Thoracic aorta (tissue), 2 donors: Measurements from ENCODE around the gene BANP. TPM values are rescaled to one million over a fixed set of nuclear protein-coding genes. Genes with fewer than 3 reads are reported as not detected.
"Not testable (repeated sequence)": the region's sequence is repeated elsewhere in the genome, so short reads cannot be mapped to it uniquely, and the experiment has no call there.

ENCODE experiments used
- ATAC-seq: fragments of 150-250 bp; one replicate; pipeline ENCODE4 v1.8.0; 2017; ENCODE audit warnings: low read depth; ENCODE audit not compliant: insufficient number of reproducible peaks, low FRiP score
- DNase-seq: peaks from one replicate; pipeline ENCODE4 v3.0.0-alpha.2; 2020; ENCODE audit warnings: low spot score
- H3K27ac ChIP-seq, 2 donors: fragments of 200-600 bp; sonication (generic); 1 replicate in 1 of 2; 2 replicates in 1 of 2; pipeline ENCODE4 v1.5.1; 2016; ENCODE audit warnings: mild to moderate bottlenecking in 2 of 2, moderate library complexity in 2 of 2
- H3K27me3 ChIP-seq: fragments of 200-600 bp; sonication (generic); replicated peaks from 2 replicates; pipeline ENCODE4 v1.6.0; 2016; ENCODE audit warnings: mild to moderate bottlenecking; ENCODE audit not compliant: insufficient read depth
- H3K36me3 ChIP-seq: fragments of 200-600 bp; sonication (generic); one replicate; pipeline ENCODE4 v1.5.1; 2016
- H3K4me1 ChIP-seq, 2 donors: fragments of 200-600 bp; sonication (generic); 1 replicate in 1 of 2; 2 replicates in 1 of 2; pipeline versions ENCODE4 v1.5.1 to v1.6.0; 2016; ENCODE audit warnings: low read depth in 2 of 2, mild to moderate bottlenecking in 1 of 2; ENCODE audit not compliant: control insufficient read depth in 1 of 2
- H3K4me3 ChIP-seq: fragments of 200-600 bp; sonication (generic); 2 replicates; pipeline ENCODE4 v1.5.1; 2016; ENCODE audit warnings: mild to moderate bottlenecking
- H3K9me3 ChIP-seq: fragments of 200-600 bp; sonication (generic); 2 replicates; pipeline ENCODE4 v1.5.1; 2016
- total RNA-seq, 2 donors: library from RNA; depleted of rRNA; stranded (reverse); fragments of >200 nt; gene quantifications; one replicate each; pipeline versions ENCODE4 v1.1.0 to v1.2.3, GENCODE V29; 2016
- TF ChIP-seq, protein P1 (sequence below): fragments of 200-600 bp; sonication (generic); IDR thresholded peaks from one replicate; pipeline ENCODE4 v1.5.1; 2019; ENCODE audit warnings: antibody characterized with exemption

Gene BANP
- total RNA-seq, 2 donors from 2014 or later = 18.6 to 21.8 TPM

DNA sequence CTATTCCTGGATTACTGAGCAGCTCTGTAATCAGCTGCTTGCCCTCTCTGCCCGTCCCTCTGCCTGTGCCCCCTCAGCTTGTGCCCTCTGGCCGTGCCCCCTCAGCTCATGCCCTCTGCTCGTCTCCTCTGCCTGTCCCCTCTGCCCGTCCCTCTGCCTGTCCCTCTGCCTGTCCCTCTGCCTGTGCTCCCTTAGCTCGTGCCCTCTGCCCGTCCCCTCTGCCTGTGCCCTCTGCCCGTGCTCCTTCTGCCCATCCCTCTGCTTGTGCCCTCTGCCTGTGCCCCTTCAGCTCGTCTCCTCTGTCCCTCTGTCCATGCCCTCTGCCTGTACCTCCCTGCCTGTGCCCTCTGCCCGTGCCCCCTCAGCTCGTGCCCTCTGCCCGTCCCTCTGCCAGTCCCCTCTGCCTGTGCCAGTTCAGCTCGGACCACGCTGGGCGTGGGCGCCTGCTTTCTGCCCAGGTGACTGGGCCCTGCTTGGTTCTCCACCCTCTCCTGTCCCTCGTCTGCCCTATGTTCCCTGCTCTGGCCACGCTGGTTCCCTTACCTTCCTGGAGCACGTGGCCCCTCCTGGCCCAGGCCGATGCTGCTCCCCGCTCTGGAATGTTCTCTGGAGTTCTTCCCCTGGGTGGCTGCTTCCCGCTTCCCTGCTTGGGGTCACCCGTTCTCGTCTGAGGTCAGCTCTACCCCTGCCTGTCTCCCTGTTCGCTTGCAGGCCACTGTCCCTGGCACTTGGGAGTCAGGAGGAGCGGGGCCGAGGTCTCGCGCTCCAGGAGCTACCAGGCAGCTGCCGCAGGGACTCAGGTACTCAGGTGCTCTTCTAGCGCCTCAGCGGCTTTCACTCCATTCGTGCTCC lies 63.9 kb downstream of the BANP start:
- Histone ChIP-seq H3K27ac (no peak overlapping the region), H3K4me3 (no peak overlapping the region), H3K9me3 (no peaks in the 10 kb centered on the region), H3K27me3 (no peaks in the 10 kb centered on the region), H3K4me1 (no peaks in the 10 kb centered on the region), H3K36me3 (no peaks in the 10 kb centered on the region)
- no peak for DNase-seq
- ATAC-seq = no peak
- TF ChIP-seq, protein P1, sequence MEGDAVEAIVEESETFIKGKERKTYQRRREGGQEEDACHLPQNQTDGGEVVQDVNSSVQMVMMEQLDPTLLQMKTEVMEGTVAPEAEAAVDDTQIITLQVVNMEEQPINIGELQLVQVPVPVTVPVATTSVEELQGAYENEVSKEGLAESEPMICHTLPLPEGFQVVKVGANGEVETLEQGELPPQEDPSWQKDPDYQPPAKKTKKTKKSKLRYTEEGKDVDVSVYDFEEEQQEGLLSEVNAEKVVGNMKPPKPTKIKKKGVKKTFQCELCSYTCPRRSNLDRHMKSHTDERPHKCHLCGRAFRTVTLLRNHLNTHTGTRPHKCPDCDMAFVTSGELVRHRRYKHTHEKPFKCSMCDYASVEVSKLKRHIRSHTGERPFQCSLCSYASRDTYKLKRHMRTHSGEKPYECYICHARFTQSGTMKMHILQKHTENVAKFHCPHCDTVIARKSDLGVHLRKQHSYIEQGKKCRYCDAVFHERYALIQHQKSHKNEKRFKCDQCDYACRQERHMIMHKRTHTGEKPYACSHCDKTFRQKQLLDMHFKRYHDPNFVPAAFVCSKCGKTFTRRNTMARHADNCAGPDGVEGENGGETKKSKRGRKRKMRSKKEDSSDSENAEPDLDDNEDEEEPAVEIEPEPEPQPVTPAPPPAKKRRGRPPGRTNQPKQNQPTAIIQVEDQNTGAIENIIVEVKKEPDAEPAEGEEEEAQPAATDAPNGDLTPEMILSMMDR = no peak

- TF ChIP-seq, protein P1 = no peak
- no peak overlapping the region for H3K27ac ChIP-seq
- ATAC-seq = no peak
- no peaks in the 10 kb centered on the region for H3K36me3 ChIP-seq
- no peak for DNase-seq
- no peaks in the 10 kb centered on the region for H3K4me1 ChIP-seq
- H3K9me3 ChIP-seq = no peaks in the 10 kb centered on the region
- H3K27me3 ChIP-seq = no peaks in the 10 kb centered on the region
- H3K4me3 ChIP-seq = no peak overlapping the region
Observed at GRCh38 chr16:88015806-88016140, 64.5 kb downstream of the BANP start.

DNA sequence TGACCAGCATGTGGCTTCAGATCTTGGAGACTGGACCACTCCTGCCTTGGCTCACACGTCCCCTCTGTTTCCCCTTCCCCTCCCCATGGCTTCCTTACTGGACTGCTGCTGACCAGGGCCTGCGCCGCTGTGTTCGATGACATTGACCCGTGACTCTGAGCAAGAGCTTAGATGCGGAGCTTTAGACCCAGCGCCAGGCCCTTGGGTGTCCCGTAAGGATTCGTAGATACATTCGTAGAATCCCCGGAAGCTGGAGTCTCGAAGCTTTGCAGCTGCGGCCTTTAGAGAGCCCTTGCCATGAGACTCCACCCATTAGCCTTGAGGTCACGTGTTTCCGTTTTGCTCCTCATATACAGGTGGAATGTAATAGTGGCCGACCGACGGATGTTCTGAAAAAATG lies 65.2 kb downstream of the BANP start:
- not testable (repeated sequence) for H3K27ac ChIP-seq, H3K4me1 ChIP-seq, H3K27me3 ChIP-seq, H3K9me3 ChIP-seq, H3K36me3 ChIP-seq, ATAC-seq, DNase-seq, H3K4me3 ChIP-seq

- H3K27ac ChIP-seq = no peak overlapping the region
- no peak overlapping the region for H3K4me3 ChIP-seq
- no peak for ATAC-seq
- TF ChIP-seq, protein P1 = no peak
- H3K9me3 ChIP-seq = no peaks in the 10 kb centered on the region
- no peaks in the 10 kb centered on the region for H3K27me3 ChIP-seq
- no peaks in the 10 kb centered on the region for H3K36me3 ChIP-seq
- no peaks in the 10 kb centered on the region for H3K4me1 ChIP-seq
- no peak for DNase-seq
Observed at GRCh38 chr16:88016964-88017363, 65.7 kb downstream of the BANP start.

DNA sequence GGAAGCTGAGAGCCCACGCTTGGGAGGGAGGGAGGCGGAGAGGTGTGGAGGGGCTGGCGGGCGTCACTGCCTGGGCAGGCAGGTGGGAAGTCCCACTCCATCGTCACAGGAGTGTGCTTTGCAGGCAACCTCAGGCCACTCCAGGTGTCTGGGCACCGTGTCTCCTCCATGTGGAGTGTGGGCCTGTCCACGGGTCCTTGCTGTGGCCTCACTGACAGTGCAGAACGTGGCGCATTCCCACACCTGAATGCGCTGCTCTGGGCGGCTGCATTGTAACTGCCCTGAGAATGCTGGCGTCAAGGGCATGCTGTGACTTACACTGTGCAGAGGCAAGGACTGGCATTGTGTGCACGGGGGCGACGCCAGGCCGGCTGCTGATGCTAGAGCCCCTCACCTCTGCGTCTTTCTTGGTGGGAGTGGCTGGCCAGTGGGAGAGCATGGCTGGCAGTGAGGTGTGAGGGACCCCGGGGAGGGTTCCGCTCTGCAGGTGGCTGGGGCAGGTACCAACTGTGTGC lies 66.4 kb downstream of the BANP start:
- peaks cover 4% of the 10 kb centered on the region for H3K36me3 ChIP-seq
- no peaks in the 10 kb centered on the region for H3K27me3 ChIP-seq
- no peak overlapping the region for H3K4me3 ChIP-seq
- H3K27ac ChIP-seq = no peak overlapping the region
- H3K9me3 ChIP-seq = no peaks in the 10 kb centered on the region
- TF ChIP-seq, protein P1 = no peak
- no peak for DNase-seq
- no peaks in the 10 kb centered on the region for H3K4me1 ChIP-seq
- no peak for ATAC-seq

- not testable (repeated sequence) for H3K36me3 ChIP-seq, H3K27ac ChIP-seq, H3K4me1 ChIP-seq, H3K4me3 ChIP-seq, H3K9me3 ChIP-seq, H3K27me3 ChIP-seq, ATAC-seq, DNase-seq
Observed at GRCh38 chr16:88018382-88018781, 67.1 kb downstream of the BANP start.

DNA sequence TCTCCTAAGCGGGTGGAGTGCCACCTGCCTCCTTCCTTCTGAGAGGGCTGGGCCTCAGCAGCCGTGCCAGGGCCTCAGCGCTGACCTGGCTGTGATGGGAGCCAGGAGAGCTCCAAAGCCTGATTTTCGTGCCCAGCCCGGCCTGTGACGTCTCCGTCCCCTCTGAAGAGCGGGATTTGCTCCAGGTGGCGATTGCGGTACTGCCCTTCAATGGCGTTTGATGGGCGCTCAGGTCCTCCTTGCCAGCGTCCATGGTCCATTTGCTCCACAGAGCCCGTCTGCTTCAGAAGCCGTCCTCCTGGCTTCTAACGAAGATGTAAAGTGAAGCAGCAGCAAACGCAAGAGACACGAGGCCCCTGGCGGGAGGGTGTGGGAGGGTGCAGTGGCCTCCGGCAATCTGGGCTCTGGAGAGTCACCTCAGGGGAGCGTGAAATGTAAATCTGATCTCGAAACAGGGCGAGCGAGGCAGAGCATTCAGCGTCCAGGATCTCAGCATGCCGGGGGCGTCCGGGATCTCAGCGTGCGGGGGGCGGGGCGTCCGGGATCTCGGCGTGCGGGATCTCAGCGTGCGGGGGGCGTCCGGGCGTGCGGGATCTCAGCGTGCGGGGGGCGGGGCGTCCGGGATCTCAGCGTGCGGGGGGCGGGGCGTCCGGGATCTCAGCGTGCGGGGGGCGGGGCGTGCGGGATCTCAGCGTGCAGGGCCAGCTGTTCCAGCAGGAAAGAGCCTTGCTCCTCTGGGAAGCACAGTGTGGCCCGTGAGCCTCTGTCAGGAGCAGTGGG lies 68.0 kb downstream of the BANP start:
- ATAC-seq, H3K27ac ChIP-seq, H3K36me3 ChIP-seq, DNase-seq, H3K9me3 ChIP-seq, H3K27me3 ChIP-seq, H3K4me3 ChIP-seq, H3K4me1 ChIP-seq: not testable (repeated sequence)
